ENCODE results near the gene SCYL1.

DNA sequence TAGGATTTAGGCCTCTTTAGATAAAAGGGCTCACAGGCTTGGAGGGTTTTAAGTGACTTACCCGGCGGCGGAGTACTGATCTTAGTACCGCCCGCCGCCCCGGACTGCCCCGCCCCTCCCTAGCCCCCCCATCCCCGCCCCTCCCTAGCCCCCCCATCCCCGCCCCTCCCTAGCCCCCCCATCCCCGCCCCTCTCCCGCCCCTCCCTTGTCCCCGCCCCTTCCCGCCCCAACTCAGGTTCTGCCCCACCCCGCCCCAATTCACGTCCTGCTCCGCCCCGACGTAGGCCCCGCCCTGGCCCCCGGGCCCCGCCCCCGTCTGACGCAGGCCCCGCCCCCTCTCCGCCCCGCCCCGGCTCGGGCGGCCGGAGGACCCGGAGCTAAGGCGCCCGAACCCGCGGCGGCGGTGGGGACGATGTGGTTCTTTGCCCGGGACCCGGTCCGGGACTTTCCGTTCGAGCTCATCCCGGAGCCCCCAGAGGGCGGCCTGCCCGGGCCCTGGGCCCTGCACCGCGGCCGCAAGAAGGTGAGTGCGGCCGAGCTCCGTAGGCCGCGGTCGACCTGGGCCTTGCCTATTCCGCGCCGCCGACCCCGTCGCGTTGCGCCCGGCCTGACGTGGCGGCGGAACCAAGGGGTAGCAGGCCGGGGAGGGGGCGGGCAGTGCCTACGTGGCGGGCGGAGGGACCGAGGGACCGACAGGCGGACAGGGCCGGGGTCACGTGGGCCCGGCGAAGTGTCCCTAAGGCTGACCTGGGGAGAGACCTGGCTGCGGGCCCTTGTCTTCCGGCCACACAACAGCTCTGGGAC lies at the start of gene SCYL1:
- TF ChIP-seq POLR2A (IDR thresholded peaks at IDR 0.05; ENCODE audit: low read depth, low read length) (no peak), POLR2AphosphoS5 (IDR thresholded peaks at IDR 0.05; ENCODE audit: low read depth, low read length) (no peak)
